Measurements from ENCODE around the gene SKA2. TPM values are rescaled to one million over a fixed set of nuclear protein-coding genes. Genes with fewer than 3 reads are reported as not detected.

Gene SKA2
- total and polyA plus RNA-seq, 2 of the 8 experiments (the other 6 are each of a cell fraction or from before 2014, with no cell fraction given): 15.6 to 95.8 TPM

DNA sequence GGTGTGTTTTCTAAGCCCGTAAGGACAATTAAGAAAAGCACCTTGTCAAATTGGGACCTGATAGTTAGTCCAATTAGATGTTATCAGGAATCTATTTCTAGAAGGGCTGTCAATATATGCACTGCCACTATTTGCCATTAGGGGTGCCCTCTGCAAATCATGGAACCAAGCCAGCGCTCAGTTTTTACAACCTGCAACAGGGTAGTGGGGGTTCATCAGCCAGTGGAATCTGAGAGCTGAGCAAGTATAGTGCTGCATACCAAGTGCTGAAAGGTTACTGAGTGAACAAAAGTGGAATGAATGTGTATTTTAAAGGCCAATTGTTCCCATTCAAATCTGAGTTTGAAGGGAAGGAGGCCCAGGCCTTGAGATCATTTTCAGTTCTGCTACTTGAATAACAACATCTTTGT lies 11.0 kb upstream of the SKA2 start:
- 0 out of 2 replicates have a peak overlapping the region, but pooled peaks have one; percentile 35 for H2BK12ac ChIP-seq (ENCODE audit: low read depth, low read length)
- no peak overlapping the region for H3K56ac ChIP-seq (replicated peaks; ENCODE audit: insufficient read length, low read depth, low read length)
- no peak overlapping the region for H3K4ac ChIP-seq (replicated peaks; ENCODE audit: insufficient read length, low read depth, low read length)
- H3K23ac ChIP-seq (ENCODE audit: insufficient read length): no peak overlapping the region
- H3K18ac ChIP-seq (ENCODE audit: extremely low read depth, low read length): no peak overlapping the region
- H2BK20ac ChIP-seq (ENCODE audit: low read length): no peak overlapping the region
- no peaks in the 10 kb centered on the region for H3K23me2 ChIP-seq (ENCODE audit: low read depth, low read length)
- peaks cover 0 to 4% (median 1%) of the 10 kb centered on the region in 4 experiments; a peak in 3 of 7 replicates for H3K4me1 ChIP-seq (replicated peaks in 1 of 4; ENCODE audit: control insufficient read depth in 3 of 4, insufficient read depth in 4 of 4, low read length in 3 of 4)
- H2BK15ac ChIP-seq (ENCODE audit: low read length): no peak overlapping the region
- H2AFZ ChIP-seq (ENCODE audit: low read length): no peak overlapping the region
- CTCF ChIA-PET (ENCODE audit: partially characterized antibody): interaction anchor here (0.6 to 2.3 kb wide), 10 partner anchors 8 to 276 kb away, joined by 3 to 18 read pairs (median 4); no protein-coding TSS in a partner anchor
- H3K79me1 ChIP-seq (ENCODE audit: low read depth, low read length): no peaks in the 10 kb centered on the region
- no peak overlapping the region for H2BK120ac ChIP-seq (replicated peaks; ENCODE audit: low read depth, low read length)
- H4K8ac ChIP-seq (ENCODE audit: extremely low read depth, insufficient read depth, low read length): no peak overlapping the region
- no peaks in the 10 kb centered on the region for H4K20me1 ChIP-seq (replicated peaks in 1 of 2; ENCODE audit: control insufficient read depth in 1 of 2, insufficient read depth in 2 of 2, low read length in 2 of 2)
- H3K9me3 ChIP-seq (ENCODE audit: insufficient read depth in 2 of 2, low read depth in 1 of 2, low read length in 1 of 2): no peaks in the 10 kb centered on the region
- H3K4me2 ChIP-seq (ENCODE audit: insufficient read depth in 1 of 2, low read depth in 2 of 2, low read length in 2 of 2): peak overlapping the region in 1 of 2 experiments; percentile 33; a peak in 1 of 4 replicates
- H3K79me2 ChIP-seq (ENCODE audit: control insufficient read depth in 1 of 2, insufficient read depth in 2 of 2, low read length in 2 of 2): peaks cover 0 to 52% of the 10 kb centered on the region in 2 experiments; a peak in 2 of 4 replicates
- FAIRE-seq (peak; percentile 82), DNase-seq (ENCODE audit: low read depth in 1 of 2, low spot score in 2 of 2) (peak; percentile 27 to 57)
- H3K27ac ChIP-seq (ENCODE audit: low read depth, low read length): no peak overlapping the region
- no peak overlapping the region for H2BK5ac ChIP-seq (ENCODE audit: low read depth, low read length)
- no peak overlapping the region for H2AK5ac ChIP-seq (ENCODE audit: low read depth, low read length)
- no peak overlapping the region for H3K4me3 ChIP-seq (ENCODE audit: extremely low read depth in 1 of 4, insufficient read depth in 2 of 4, low read depth in 3 of 4, low read length in 4 of 4)
- H4K91ac ChIP-seq (replicated peaks; ENCODE audit: insufficient read length, low read length): no peak overlapping the region
- H4K5ac ChIP-seq (ENCODE audit: insufficient read length, low read depth, low read length): no peak overlapping the region
- peaks cover 0 to 19% (median 6%) of the 10 kb centered on the region in 4 experiments; a peak in 4 of 8 replicates for H3K36me3 ChIP-seq (ENCODE audit: control insufficient read depth in 2 of 4, insufficient read depth in 4 of 4, low read length in 3 of 4)
- POLR2A ChIA-PET (ENCODE audit: partially characterized antibody): interaction anchor here (1.2 to 3.4 kb wide), 3 partner anchors 9 to 30 kb away, joined by 3 to 15 read pairs (median 7); partner anchors contain the start of genes PRR11 and SKA2
- H3K9ac ChIP-seq (replicated peaks in 1 of 4; ENCODE audit: extremely low read depth in 1 of 4, low read depth in 3 of 4, low read length in 3 of 4): no peak overlapping the region
- H3K27me3 ChIP-seq (replicated peaks in 1 of 4; ENCODE audit: control insufficient read depth in 3 of 4, extremely low read depth in 1 of 4, insufficient read depth in 3 of 4, low read length in 3 of 4): no peaks in the 10 kb centered on the region
- WGBS, 2 experiments (ENCODE audit: extremely low coverage in 1 of 2, insufficient coverage in 1 of 2, insufficient read length in 1 of 2, insufficient replicate concordance in 2 of 2, low coverage in 1 of 2, low lambda C conversion rate in 2 of 2, missing lambda C conversion rate in 1 of 2): 40% methylated on average over 2 of the region's 2 CpGs; no CpG with 5 or more reads in 1 of the 2 experiments
- no peak overlapping the region for H3K14ac ChIP-seq (ENCODE audit: insufficient read length)
- TF ChIP-seq KDM4A (IDR thresholded peaks at IDR 0.05; ENCODE audit: low read depth, low read length, severe bottlenecking) (no peak), TEAD4 (IDR thresholded peaks at IDR 0.05; ENCODE audit: low read depth, low read length) (peak; percentile 48; the same call in 1 of the 2 replicates), RFX5 (IDR thresholded peaks at IDR 0.05; ENCODE audit: borderline replicate concordance, low read depth, low read length) (no peak), POLR2A (IDR thresholded peaks at IDR 0.05; ENCODE audit: control extremely low read depth in 1 of 2, low read depth in 2 of 2, low read length in 2 of 2) (peak in 1 of 2 experiments; percentile 20; a peak in 1 of 3 replicates), RAD21 (IDR thresholded peaks at IDR 0.05 in 1 of 2, conservative IDR thresholded peaks at IDR 0.05 in 1 of 2; ENCODE audit: low read depth in 2 of 2, low read length in 2 of 2) (peak; percentile 47 to 48), YY1 (IDR thresholded peaks at IDR 0.05; ENCODE audit: low read depth, low read length) (no peak), KDM1A (IDR thresholded peaks at IDR 0.05; ENCODE audit: borderline replicate concordance, low read length) (no peak)
- TF ChIP-seq, protein P1, sequence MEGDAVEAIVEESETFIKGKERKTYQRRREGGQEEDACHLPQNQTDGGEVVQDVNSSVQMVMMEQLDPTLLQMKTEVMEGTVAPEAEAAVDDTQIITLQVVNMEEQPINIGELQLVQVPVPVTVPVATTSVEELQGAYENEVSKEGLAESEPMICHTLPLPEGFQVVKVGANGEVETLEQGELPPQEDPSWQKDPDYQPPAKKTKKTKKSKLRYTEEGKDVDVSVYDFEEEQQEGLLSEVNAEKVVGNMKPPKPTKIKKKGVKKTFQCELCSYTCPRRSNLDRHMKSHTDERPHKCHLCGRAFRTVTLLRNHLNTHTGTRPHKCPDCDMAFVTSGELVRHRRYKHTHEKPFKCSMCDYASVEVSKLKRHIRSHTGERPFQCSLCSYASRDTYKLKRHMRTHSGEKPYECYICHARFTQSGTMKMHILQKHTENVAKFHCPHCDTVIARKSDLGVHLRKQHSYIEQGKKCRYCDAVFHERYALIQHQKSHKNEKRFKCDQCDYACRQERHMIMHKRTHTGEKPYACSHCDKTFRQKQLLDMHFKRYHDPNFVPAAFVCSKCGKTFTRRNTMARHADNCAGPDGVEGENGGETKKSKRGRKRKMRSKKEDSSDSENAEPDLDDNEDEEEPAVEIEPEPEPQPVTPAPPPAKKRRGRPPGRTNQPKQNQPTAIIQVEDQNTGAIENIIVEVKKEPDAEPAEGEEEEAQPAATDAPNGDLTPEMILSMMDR (IDR thresholded peaks at IDR 0.05; ENCODE audit: control extremely low read depth in 1 of 3, insufficient read depth in 1 of 3, low read depth in 1 of 3, low read length in 3 of 3): peak; percentile 29 to 73 (median 57)
- TF ChIP-seq, protein P2, sequence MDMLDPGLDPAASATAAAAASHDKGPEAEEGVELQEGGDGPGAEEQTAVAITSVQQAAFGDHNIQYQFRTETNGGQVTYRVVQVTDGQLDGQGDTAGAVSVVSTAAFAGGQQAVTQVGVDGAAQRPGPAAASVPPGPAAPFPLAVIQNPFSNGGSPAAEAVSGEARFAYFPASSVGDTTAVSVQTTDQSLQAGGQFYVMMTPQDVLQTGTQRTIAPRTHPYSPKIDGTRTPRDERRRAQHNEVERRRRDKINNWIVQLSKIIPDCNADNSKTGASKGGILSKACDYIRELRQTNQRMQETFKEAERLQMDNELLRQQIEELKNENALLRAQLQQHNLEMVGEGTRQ (IDR thresholded peaks at IDR 0.05; ENCODE audit: low read length): no peak
